ENCODE data around the gene B4GALT3.

GRCh38 chr1:161176468-161177111 lies 717 bp downstream of the B4GALT3 start:
- TF ChIP-seq CTCF (IDR thresholded peaks at IDR 0.05) (no peak), POLR2A (IDR thresholded peaks at IDR 0.05) (no peak)
